Stimulated activated CD8-positive, alpha-beta memory T cell treated with anti-CD3 and anti-CD28 coated beads, Interleukin-15, amount 100 ng/mL, for 1 hour (primary cell): ENCODE data around the gene CORO1C.
A peak's percentile ranks its signal among the peaks of the same experiment; 100 is the strongest.
"Not testable (repeated sequence)": the region's sequence is repeated elsewhere in the genome, so short reads cannot be mapped to it uniquely, and the experiment has no call there.

Experiments used
- DNase-seq: peaks from one replicate; pipeline ENCODE4 v3.0.0-alpha.2; 2020; ENCODE audit warnings: low read depth

The CORO1C gene

GRCh38 chr12:108672054-108672453, 59.3 kb downstream of the CORO1C start:
- DNase-seq = no peak

DNA sequence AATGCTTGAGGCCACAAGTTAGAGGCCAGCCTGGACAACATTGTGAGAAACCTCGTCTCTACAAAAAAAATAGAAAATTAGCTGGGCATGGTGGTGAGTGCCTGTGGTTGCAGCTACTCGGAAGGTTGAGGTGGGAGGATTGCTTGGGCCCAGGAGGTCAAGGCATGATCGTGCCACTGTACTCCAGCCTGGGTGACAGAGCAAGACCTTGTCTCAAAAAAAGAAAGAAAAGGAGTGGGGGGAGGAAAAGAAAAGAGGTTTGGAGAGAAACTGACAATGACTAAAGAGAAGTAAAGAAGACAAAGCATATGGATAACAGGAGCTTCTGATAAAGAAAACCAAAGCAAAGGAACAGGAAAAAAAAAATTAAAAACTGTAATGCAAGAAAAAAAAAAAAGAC, 60.2 kb downstream of the CORO1C start:
- DNase-seq = no peak

GRCh38 chr12:108670066-108670631, 61.2 kb downstream of the CORO1C start:
- no peak for DNase-seq

GRCh38 chr12:108668542-108668941, 62.8 kb downstream of the CORO1C start:
- no peak for DNase-seq

DNA sequence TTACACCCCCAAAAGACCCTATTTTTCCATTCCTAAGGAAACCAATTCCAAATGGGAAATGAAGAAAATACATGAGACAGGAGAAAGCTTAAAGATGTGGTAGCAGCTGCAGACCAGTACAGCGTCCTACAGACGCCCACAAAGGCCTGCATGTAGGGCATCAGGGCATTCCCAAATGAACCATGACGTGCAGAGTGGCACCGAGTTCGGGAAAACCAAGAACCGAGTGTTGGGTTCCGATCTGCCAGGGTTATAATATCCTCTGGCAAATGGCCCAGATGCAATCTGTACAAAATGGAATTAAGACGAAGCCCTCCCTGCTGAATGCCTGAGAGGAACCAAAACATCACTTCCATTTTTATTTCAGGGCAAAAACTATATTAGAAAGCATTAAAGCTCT, 63.3 kb downstream of the CORO1C start:
- DNase-seq = no peak

DNA sequence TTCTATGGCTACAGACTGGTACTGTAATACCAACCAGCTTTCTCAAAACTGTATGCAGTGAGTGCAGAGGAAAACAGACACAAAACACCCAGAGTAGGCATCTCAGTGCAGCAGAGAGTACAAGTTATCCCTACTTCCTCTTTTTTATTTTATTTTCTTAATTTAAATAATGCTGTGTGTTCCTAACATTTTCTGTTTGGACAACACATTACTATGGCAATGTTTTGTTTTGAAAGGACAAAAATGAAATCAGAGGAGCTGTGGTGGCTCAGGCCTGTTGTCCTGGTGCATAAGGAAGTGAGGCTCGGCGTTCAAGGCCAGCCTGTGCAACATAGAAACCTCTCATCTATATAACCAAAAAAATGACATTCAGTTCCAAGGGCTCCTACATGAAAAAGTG, 64.0 kb downstream of the CORO1C start:
- DNase-seq = no peak

GRCh38 chr12:108666401-108666881, 64.9 kb downstream of the CORO1C start:
- no peak for DNase-seq

GRCh38 chr12:108665608-108666202, 65.6 kb downstream of the CORO1C start:
- DNase-seq = no peak

DNA sequence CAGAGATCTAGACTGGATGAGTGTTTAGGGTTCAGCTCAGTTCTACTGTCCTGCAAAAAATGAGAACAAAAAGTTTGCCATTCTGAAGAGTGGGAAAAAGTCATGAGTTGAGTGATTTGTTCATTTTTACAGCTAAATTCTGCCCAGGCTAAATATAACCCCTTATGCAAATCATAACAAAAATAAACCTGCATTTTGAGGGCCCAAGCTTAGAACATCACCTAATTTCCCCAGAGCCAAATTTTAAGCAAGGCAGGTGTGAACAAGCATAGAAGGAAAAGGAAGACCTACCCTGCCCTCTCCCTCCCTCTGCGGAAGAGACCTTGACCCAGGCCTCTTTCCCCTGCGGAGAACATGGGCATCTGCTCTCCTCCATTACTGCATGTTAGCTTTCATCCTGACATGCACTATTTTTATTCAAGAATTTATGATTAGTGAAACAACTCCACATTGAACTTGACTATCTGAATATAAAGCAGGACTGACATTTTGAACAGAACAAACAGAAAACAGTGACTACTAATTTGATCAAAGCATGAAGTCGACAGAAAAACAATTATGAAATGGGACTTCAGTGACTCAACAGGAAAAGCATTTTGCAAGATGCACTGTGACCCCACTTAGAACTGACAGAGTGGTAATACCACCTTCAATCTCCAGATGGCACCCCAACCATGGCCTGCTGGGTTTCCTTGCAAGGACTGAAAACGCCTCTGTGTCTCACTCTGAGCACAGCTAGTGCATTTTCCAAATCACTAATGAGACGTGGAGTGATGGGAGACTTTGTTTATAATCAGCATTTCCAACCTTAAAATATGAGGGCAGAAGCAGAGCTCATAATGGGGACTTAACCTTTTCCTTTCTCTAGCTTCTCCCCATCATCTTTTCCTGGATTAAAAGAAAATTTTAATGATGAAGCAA, 66.7 kb downstream of the CORO1C start:
- peak; percentile 76 for DNase-seq

DNA sequence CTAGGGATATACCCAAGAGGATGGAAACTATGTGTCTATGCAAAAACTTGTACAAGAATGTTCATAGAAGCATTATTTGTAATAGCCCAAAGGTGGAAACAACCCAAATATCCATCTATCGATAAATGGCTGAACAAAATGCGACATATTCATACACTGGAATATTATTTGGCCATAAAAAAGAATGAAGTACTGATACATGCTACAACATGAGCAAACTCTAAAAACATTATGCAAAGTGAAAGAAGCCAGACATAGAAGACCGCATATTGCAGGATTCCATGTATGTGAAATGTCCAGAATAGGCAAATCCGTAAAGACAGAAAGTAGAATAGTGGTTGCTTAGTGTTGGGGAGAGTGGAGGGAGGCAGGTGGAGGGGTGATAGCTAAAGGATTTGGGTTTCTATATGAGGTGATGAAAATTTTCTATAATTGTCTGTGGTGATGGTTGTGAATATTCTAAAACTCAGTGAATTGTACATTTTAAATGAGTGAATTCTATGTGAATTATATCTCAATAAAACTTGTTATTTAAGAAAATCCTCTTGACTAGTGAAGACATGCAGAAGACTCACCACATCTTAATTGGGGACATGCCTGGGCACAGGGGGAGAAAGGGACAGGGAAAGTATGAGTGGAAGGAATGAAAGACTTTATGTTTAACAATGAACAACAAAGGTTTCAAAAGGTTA, 67.8 kb downstream of the CORO1C start:
- DNase-seq = no peak

GRCh38 chr12:108658115-108658514, 73.2 kb downstream of the CORO1C start:
- DNase-seq = not testable (repeated sequence)

GRCh38 chr12:108657130-108657745, 74.1 kb downstream of the CORO1C start:
- DNase-seq = no peak

DNA sequence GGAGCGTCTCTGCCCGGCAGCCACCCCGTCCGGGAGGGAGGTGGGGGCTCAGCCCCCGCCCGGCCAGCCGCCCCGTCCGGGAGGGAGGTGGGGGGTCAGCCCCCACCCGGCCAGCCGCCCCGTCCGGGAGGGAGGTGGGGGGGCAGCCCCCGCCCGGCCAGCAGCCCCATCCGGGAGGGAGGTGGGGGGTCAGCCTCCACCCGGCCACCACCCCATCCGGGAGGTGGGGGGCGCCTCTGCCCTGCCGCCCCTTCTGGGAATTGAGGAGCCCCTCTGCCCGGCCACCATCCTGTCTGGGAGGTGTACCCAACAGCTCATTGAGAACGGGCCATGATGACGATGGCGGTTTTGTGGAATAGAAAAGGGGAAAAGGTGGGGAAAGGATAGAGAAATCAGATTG, 75.1 kb downstream of the CORO1C start:
- not testable (repeated sequence) for DNase-seq

DNA sequence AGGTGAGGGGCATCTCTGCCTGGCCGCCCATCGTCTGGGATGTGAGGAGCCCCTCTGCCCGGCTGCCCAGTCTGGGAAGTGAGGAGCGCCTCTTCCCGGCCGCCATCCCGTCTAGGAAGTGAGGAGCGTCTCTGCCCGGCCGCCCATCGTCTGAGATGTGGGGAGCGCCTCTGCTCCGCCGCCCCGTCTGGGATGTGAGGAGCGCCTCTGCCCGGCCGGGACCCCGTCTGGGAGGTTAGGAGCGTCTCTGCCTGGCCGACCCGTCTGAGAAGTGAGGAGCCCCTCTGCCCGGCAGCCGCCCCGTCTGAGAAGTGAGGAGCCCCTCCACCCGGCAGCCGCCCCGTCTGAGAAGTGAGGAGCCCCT, 75.5 kb downstream of the CORO1C start:
- DNase-seq = not testable (repeated sequence)

GRCh38 chr12:108654622-108655021, 76.7 kb downstream of the CORO1C start:
- not testable (repeated sequence) for DNase-seq

DNA sequence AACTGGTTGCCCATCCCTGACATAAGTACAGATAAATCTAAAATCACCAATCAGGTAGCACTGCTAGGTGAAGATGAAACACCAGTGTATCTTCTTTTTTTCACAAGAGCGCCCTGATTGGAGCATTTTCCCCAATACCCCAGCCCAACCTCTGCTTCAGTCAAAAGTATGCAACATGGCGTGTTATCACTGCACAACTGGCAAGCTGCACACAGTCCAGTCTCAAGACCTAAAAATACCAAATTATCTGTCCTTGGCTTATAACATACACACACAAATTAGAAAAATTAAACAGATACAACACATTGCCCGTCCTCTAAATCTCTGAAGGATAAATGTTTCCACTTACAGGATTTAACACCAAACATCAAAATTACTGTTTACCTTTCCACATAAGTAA, 77.4 kb downstream of the CORO1C start:
- DNase-seq = no peak

DNA sequence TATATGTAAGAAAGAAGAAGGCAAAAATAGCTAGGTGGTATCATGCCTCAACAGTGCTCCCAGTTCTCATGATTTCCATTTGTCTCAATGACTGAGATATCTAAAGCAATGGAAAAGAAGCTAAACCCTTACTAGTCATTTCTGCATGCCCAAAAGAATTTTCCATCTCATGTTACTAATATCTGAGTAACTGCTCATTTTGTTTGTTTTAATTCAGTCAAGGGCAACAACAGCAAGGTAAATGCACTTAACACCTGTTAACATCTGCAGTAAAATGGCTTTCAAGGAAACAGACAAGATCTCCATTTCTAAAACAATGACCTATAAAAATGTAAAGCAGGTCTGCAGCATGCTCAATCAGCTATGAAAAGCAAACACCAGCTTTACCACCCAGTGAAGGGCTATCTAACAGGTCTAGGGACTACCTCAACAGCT, 78.2 kb downstream of the CORO1C start:
- DNase-seq = no peak

- no peak for DNase-seq
These were observed 81.2 kb downstream of the CORO1C start for GRCh38 chr12:108650083-108650482.

GRCh38 chr12:108649669-108650068, 81.6 kb downstream of the CORO1C start:
- no peak for DNase-seq

GRCh38 chr12:108649126-108649525, 82.2 kb downstream of the CORO1C start:
- DNase-seq = no peak

DNA sequence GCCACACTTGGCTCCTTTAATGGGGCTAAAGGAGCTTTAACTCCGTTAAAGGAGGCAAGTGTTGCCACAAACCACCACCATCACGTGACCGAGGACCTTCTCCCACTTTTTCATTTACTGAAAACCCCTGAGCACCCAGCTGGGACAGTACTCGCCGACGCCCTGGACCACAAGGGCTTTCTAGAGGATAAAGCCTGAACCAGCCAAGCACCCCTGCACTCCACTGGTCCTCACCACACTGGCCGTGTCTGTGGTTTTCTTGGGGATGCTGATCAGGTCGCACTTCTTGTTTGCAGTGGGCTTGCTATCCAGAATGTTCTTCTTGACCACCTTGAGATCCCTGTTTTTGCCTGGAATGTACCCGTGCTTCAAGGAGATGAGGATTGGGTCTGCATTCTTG, 82.9 kb downstream of the CORO1C start:
- no peak for DNase-seq
